Fibroblast of lung (primary cell): ENCODE measurements around the gene PBX1. TPM values are rescaled to one million over a fixed set of nuclear protein-coding genes. Genes with fewer than 3 reads are reported as not detected.

Experiments
- DNase-seq, 2 donors: peaks; one replicate each; pipeline versions ENCODE4 v3.0.0 to v3.0.0-alpha.2; 2010; ENCODE audit warnings: low read depth in 2 of 2
- H2AFZ ChIP-seq: 2 replicates; pipeline ENCODE4 v1.5.1; 2012; ENCODE audit warnings: low read length, control low read depth, inconsistent platforms
- H3K27ac ChIP-seq: 2 replicates; pipeline ENCODE4 v1.5.1; 2011; ENCODE audit warnings: low read length, control low read depth; ENCODE audit not compliant: insufficient read depth
- H3K27me3 ChIP-seq: 2 replicates; pipeline ENCODE4 v1.5.1; 2011; ENCODE audit warnings: mild to moderate bottlenecking, low read length; ENCODE audit not compliant: control insufficient read depth, insufficient read depth
- H3K36me3 ChIP-seq: 2 replicates; pipeline ENCODE4 v1.5.1; 2011; ENCODE audit warnings: low read length; ENCODE audit not compliant: control insufficient read depth, insufficient read depth
- H3K4me1 ChIP-seq: 2 replicates; pipeline ENCODE4 v1.5.1; 2011; ENCODE audit warnings: low read length; ENCODE audit not compliant: control insufficient read depth, insufficient read depth; ENCODE audit errors: extremely low read depth
- H3K4me2 ChIP-seq: 2 replicates; pipeline ENCODE4 v1.5.1; 2011; ENCODE audit warnings: low read length, control low read depth; ENCODE audit not compliant: insufficient read depth; ENCODE audit errors: extremely low read depth
- H3K4me3 ChIP-seq, 4 experiments: fragments of 200-600 bp in 1 of 4; sonication (generic) in 1 of 4; replicated peaks in 1 of 4; 2 replicates each; pipeline ENCODE4 v1.5.1; 2011 to 2016; ENCODE audit warnings: low read length in 4 of 4, low read depth in 3 of 4, mild to moderate bottlenecking in 3 of 4, control low read depth in 2 of 4, inconsistent platforms in 1 of 4, mixed read lengths in 1 of 4; ENCODE audit not compliant: insufficient read depth in 1 of 4; ENCODE audit errors: control extremely low read depth in 1 of 4
- H3K79me2 ChIP-seq: 2 replicates; pipeline ENCODE4 v1.5.1; 2012; ENCODE audit warnings: mild to moderate bottlenecking, low read length, inconsistent platforms; ENCODE audit not compliant: control insufficient read depth, insufficient read depth
- H3K9ac ChIP-seq: 2 replicates; pipeline ENCODE4 v1.5.1; 2011; ENCODE audit warnings: mild to moderate bottlenecking, low read length, control low read depth; ENCODE audit not compliant: insufficient read depth
- H3K9me3 ChIP-seq: 2 replicates; pipeline ENCODE4 v1.5.1; 2012; ENCODE audit warnings: low read depth, low read length; ENCODE audit not compliant: control insufficient read depth, insufficient read depth
- H4K20me1 ChIP-seq: 2 replicates; pipeline ENCODE4 v1.5.1; 2011; ENCODE audit warnings: low read length; ENCODE audit not compliant: control insufficient read depth, insufficient read depth; ENCODE audit errors: extremely low read depth
- EZH2 ChIP-seq: IDR thresholded peaks from 2 replicates; pipeline ENCODE4 v1.5.1; 2012; ENCODE audit warnings: low read length, control low read depth, mild to moderate bottlenecking; ENCODE audit errors: missing control alignments
- polyA plus RNA-seq, 2 donors: library from polyadenylated mRNA; depleted of rRNA in 1 of 2; stranded (reverse) in 1 of 2; unstranded in 1 of 2; fragments of >200 nt; gene quantifications; 2 replicates each; pipeline ENCODE4 v1.2.1, GENCODE V29; 2011 to 2012; ENCODE audit warnings: missing spikeins in 1 of 2
- total RNA-seq: library from RNA; depleted of rRNA; stranded (reverse); fragments of >200 nt; gene quantifications from 2 replicates; pipeline ENCODE4 v1.2.1, GENCODE V29; 2014
- TF ChIP-seq, protein P1 (sequence below), 2 donors: IDR thresholded peaks in 1 of 2; conservative IDR thresholded peaks in 1 of 2; 1 replicate in 1 of 2; 2 replicates in 1 of 2; pipeline ENCODE4 v1.5.1; 2011 to 2012; ENCODE audit warnings: low read length in 2 of 2, control low read depth in 1 of 2, inconsistent platforms in 1 of 2, low read depth in 1 of 2, mild to moderate bottlenecking in 1 of 2

PBX1 gene
- total and polyA plus RNA-seq, 2 donors (not counting 1 experiment from before 2014, with no cell fraction given), result 43.1 to 46.7 TPM

DNA sequence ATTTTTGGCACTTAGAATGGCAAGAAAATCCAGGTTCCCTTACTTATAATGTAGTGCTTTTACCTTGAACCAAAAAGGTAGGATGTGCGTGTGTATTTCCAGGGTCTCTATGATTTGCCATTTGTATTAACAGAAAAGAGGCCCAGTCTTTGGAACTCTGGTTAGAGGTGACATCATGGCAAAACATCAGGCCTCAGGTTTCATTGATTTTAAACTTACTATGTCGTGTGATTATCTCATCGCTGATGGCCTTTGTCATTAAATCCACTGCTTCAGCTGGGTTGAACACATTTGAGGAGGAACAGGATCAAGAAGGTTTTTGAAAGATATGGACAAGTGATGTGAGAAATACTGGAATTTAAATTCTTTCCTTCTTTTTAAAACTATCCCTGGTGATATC, 95.2 kb downstream of the PBX1 start:
- H3K4me2 ChIP-seq, result no peak overlapping the region
- no peak overlapping the region for H3K27ac ChIP-seq
- H3K4me1 ChIP-seq, result no peaks in the 10 kb centered on the region
- no peak for DNase-seq
- no peaks in the 10 kb centered on the region for H3K27me3 ChIP-seq
- no peaks in the 10 kb centered on the region for H3K79me2 ChIP-seq
- H2AFZ ChIP-seq, result no peak overlapping the region
- no peak overlapping the region for H3K9ac ChIP-seq
- TF ChIP-seq EZH2, result no peak
- TF ChIP-seq, protein P1, sequence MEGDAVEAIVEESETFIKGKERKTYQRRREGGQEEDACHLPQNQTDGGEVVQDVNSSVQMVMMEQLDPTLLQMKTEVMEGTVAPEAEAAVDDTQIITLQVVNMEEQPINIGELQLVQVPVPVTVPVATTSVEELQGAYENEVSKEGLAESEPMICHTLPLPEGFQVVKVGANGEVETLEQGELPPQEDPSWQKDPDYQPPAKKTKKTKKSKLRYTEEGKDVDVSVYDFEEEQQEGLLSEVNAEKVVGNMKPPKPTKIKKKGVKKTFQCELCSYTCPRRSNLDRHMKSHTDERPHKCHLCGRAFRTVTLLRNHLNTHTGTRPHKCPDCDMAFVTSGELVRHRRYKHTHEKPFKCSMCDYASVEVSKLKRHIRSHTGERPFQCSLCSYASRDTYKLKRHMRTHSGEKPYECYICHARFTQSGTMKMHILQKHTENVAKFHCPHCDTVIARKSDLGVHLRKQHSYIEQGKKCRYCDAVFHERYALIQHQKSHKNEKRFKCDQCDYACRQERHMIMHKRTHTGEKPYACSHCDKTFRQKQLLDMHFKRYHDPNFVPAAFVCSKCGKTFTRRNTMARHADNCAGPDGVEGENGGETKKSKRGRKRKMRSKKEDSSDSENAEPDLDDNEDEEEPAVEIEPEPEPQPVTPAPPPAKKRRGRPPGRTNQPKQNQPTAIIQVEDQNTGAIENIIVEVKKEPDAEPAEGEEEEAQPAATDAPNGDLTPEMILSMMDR (conservative IDR thresholded peaks at IDR 0.05 in 1 of 2, IDR thresholded peaks at IDR 0.05 in 1 of 2; ENCODE audit: low read depth in 1 of 2, low read length in 2 of 2), result no peak
- no peaks in the 10 kb centered on the region for H3K36me3 ChIP-seq
- H3K4me3 ChIP-seq, result no peak overlapping the region
- H4K20me1 ChIP-seq, result no peaks in the 10 kb centered on the region
- no peaks in the 10 kb centered on the region for H3K9me3 ChIP-seq

DNA sequence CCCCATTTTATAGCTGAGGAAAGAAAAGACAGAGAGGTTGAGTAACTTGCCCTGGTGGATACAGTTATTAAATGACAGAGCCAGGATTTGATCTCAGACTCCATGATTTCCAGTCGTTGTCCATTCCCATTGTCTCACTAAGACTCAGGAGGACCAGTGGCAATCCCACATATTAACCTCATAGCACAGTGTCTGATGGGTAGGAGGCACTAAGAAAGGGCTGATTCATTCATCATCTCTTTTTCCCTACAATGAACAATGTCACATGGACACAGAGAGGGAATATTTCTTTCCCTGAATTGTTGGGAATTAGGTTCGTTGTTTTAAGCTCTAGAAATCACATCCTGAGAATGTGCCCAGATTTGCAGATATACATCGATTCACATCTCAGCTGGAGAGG, 99.9 kb downstream of the PBX1 start:
- H3K79me2 ChIP-seq, result no peaks in the 10 kb centered on the region
- no peak overlapping the region for H2AFZ ChIP-seq
- no peaks in the 10 kb centered on the region for H3K4me1 ChIP-seq
- TF ChIP-seq, protein P1 (conservative IDR thresholded peaks at IDR 0.05 in 1 of 2, IDR thresholded peaks at IDR 0.05 in 1 of 2; ENCODE audit: low read depth in 1 of 2, low read length in 2 of 2), result no peak
- no peak for TF ChIP-seq EZH2
- H3K9me3 ChIP-seq, result no peaks in the 10 kb centered on the region
- no peak for DNase-seq
- no peaks in the 10 kb centered on the region for H3K36me3 ChIP-seq
- no peak overlapping the region for H3K4me3 ChIP-seq
- no peaks in the 10 kb centered on the region for H4K20me1 ChIP-seq
- H3K27ac ChIP-seq, result no peak overlapping the region
- no peak overlapping the region for H3K4me2 ChIP-seq
- no peak overlapping the region for H3K9ac ChIP-seq
- H3K27me3 ChIP-seq, result no peaks in the 10 kb centered on the region

DNA sequence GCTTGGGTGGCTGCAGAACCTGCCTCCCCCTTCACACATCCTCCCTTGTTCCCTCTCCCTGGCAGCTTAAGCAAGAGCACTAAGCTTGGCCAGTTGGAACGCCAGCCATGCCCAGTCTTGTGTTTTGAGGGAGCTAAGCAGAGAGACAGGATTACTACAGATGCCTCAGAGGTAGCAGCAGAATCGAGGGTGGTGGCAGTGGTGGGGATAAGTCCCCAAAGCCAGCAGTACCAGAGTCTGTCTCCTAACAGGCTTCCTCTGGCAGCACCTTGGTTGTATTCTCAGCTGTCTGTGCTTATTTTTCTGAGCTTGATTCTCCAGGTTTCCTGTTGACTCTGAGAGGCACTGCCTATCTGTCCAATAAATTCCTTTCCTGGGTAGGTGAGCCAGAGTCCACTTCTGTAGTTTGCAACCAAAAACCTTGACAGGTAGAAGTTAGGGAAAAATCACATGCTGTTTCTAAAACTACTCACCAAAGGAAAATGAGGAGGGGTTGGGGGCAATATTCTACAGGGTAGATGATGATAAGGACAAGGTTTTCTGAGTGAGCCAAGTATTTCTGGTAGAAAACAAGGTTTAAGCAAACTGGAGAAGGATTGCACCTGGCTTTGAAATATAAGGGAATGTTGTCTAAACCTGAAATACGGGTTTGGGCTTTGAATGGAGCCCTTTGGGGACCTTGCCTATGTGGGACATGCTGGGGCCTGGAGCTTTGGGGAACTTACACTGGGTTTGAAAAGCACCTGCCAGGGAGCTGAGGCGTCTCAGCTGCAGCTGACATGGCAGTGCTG, 100.8 kb downstream of the PBX1 start:
- no peaks in the 10 kb centered on the region for H3K4me1 ChIP-seq
- no peak for TF ChIP-seq EZH2
- TF ChIP-seq, protein P1 (conservative IDR thresholded peaks at IDR 0.05 in 1 of 2, IDR thresholded peaks at IDR 0.05 in 1 of 2; ENCODE audit: low read depth in 1 of 2, low read length in 2 of 2), result no peak
- no peaks in the 10 kb centered on the region for H3K27me3 ChIP-seq
- H4K20me1 ChIP-seq, result no peaks in the 10 kb centered on the region
- no peaks in the 10 kb centered on the region for H3K9me3 ChIP-seq
- no peaks in the 10 kb centered on the region for H3K36me3 ChIP-seq
- no peaks in the 10 kb centered on the region for H3K79me2 ChIP-seq
- no peak overlapping the region for H3K9ac ChIP-seq
- no peak overlapping the region for H2AFZ ChIP-seq
- H3K27ac ChIP-seq, result no peak overlapping the region
- no peak for DNase-seq
- H3K4me3 ChIP-seq, result no peak overlapping the region
- H3K4me2 ChIP-seq, result no peak overlapping the region
